K562 (cell line): ENCODE results near the gene VAC14. TPM values are rescaled to one million over a fixed set of nuclear protein-coding genes. Genes with fewer than 3 reads are reported as not detected.

ENCODE experiments used
- ATAC-seq: fragments of 200-7000 bp; cut with Tn5 transposase; 3 replicates; pipeline ENCODE4 v1.9.1; 2020; ENCODE audit warnings: moderate library complexity
- BruUV-seq: library from RNA; stranded (reverse); fragments of 400-500 nt; replicated peaks from 2 replicates; lab custom pipeline; 2021; lab: Mats Ljungman, UMichigan
- CTCF ChIA-PET: fragments of 300-600 bp; formaldehyde crosslinking; extraction: SDS; loops from one replicate; lab custom pipeline; 2021; ENCODE audit warnings: low intra/inter-chr PET ratio; lab: Yijun Ruan, JAX
- POLR2A ChIA-PET: fragments of 300-600, 350-650 bp; sonication (Branson Sonifier 250); formaldehyde crosslinking; extraction: SDS; loops from one replicate; lab custom pipeline; 2021; ENCODE audit warnings: antibody characterized with exemption, inconsistent platforms; lab: Yijun Ruan, JAX
- DNase-seq, 4 experiments: peaks; one replicate each; pipeline versions ENCODE4 v3.0.0 to v3.0.0-alpha.2; 2011 to 2018; ENCODE audit warnings: low spot score in 3 of 4, mixed read lengths in 3 of 4; ENCODE audit errors: extremely low read depth in 1 of 4
- FAIRE-seq: peaks from 2 replicates; lab custom pipeline; 2011; peaks lifted over from hg19 to GRCh38; lab: Jason Lieb, UNC
- H2AFZ ChIP-seq: 2 replicates; pipeline ENCODE4 v1.6.0; 2011; ENCODE audit warnings: low read depth, low read length, control low read depth, inconsistent platforms
- H3K27ac ChIP-seq: fragments of 200-600 bp; 3 replicates; pipeline ENCODE4 v1.8.0; 2011; ENCODE audit warnings: low read depth, mild to moderate bottlenecking, control low read depth, inconsistent platforms, low read length, moderate library complexity, mixed read lengths; ENCODE audit errors: extremely low read depth
- H3K27me3 ChIP-seq, 2 experiments: fragments of 300-600 bp in 1 of 2; 2 replicates in 1 of 2; 3 replicates in 1 of 2; pipeline versions ENCODE4 v1.6.0 to v1.8.0; 2011; ENCODE audit warnings: inconsistent platforms in 2 of 2, low read length in 2 of 2, mild to moderate bottlenecking in 1 of 2, mixed read lengths in 1 of 2, moderate library complexity in 1 of 2; ENCODE audit not compliant: control insufficient read depth in 2 of 2, insufficient read depth in 2 of 2
- H3K36me3 ChIP-seq: fragments of 300-600 bp; 3 replicates; pipeline ENCODE4 v1.8.0; 2011; ENCODE audit warnings: mild to moderate bottlenecking, low read length, inconsistent platforms; ENCODE audit not compliant: control insufficient read depth, insufficient read depth
- H3K4me1 ChIP-seq, 2 experiments: fragments of 200-600 bp in 1 of 2; replicated peaks in 1 of 2; 2 replicates in 1 of 2; 3 replicates in 1 of 2; pipeline versions ENCODE4 v1.5.1 to v1.8.0; 2011; ENCODE audit warnings: inconsistent platforms in 2 of 2, low read length in 2 of 2, mild to moderate bottlenecking in 1 of 2, mixed read lengths in 1 of 2, moderate library complexity in 1 of 2; ENCODE audit not compliant: control insufficient read depth in 2 of 2, insufficient read depth in 2 of 2
- H3K4me2 ChIP-seq: 2 replicates; pipeline ENCODE4 v1.6.1; 2011; ENCODE audit warnings: low read length, control low read depth, inconsistent platforms, mixed read lengths; ENCODE audit not compliant: insufficient read depth
- H3K4me3 ChIP-seq: fragments of 200-600 bp; sonication (generic), shearing (Covaris generic); 2 replicates; pipeline ENCODE4 v1.5.1; 2016; ENCODE audit warnings: control low read depth, inconsistent platforms
- H3K79me2 ChIP-seq: fragments of 200-600 bp; 3 replicates; pipeline ENCODE4 v1.8.0; 2011; ENCODE audit warnings: low read length, inconsistent platforms; ENCODE audit not compliant: control insufficient read depth, insufficient read depth
- H3K9ac ChIP-seq, 2 experiments: 2 replicates each; pipeline versions ENCODE4 v1.6.0 to v1.6.1; 2011; ENCODE audit warnings: low read depth in 2 of 2, low read length in 2 of 2, control low read depth in 1 of 2, inconsistent platforms in 1 of 2, mild to moderate bottlenecking in 1 of 2, mixed read lengths in 1 of 2; ENCODE audit not compliant: insufficient read depth in 1 of 2
- H3K9me1 ChIP-seq: one replicate; pipeline ENCODE4 v1.6.0; 2011; ENCODE audit warnings: inconsistent platforms, mild to moderate bottlenecking, low read length, moderate library complexity; ENCODE audit not compliant: control insufficient read depth, insufficient read depth
- H3K9me3 ChIP-seq: replicated peaks from 2 replicates; pipeline ENCODE4 v1.5.1; 2011; ENCODE audit warnings: low read depth, low read length, inconsistent platforms; ENCODE audit not compliant: control insufficient read depth, insufficient read depth
- H4K20me1 ChIP-seq: replicated peaks from 2 replicates; pipeline ENCODE4 v1.6.1; 2011; ENCODE audit warnings: low read length, inconsistent platforms, mixed read lengths; ENCODE audit not compliant: control insufficient read depth, insufficient read depth
- CSDE1 ChIP-seq, 2 experiments: fragments of 450-650 bp; IDR thresholded peaks; 2 replicates each; pipeline ENCODE4 v1.6.1; 2016; ENCODE audit warnings: mild to moderate bottlenecking in 1 of 2
- ID3 ChIP-seq, 2 experiments: fragments of 250-450 bp in 1 of 2; fragments of 450-650 bp in 1 of 2; sonication (Bioruptor Pico) in 1 of 2; IDR thresholded peaks; 2 replicates each; pipeline versions ENCODE4 v1.6.1 to v1.8.0; 2016 to 2021; ENCODE audit warnings: mild to moderate bottlenecking in 2 of 2, moderate library complexity in 2 of 2, missing compliant biosample characterization in 1 of 2, missing genetic modification characterization in 1 of 2
- KLF16 ChIP-seq: IDR thresholded peaks from 2 replicates; pipeline ENCODE4 v1.6.1; 2016; ENCODE audit warnings: antibody characterized with exemption
- ZNF239 ChIP-seq: fragments of 250-450 bp; sonication (Bioruptor Pico); IDR thresholded peaks from 2 replicates; pipeline ENCODE4 v1.4.0; 2020; ENCODE audit warnings: mild to moderate bottlenecking
- ZNF318 ChIP-seq, 2 experiments: fragments of 450-650 bp; IDR thresholded peaks; 2 replicates each; pipeline ENCODE4 v1.6.1; 2016; ENCODE audit warnings: mild to moderate bottlenecking in 2 of 2, borderline replicate concordance in 1 of 2, low read depth in 1 of 2, moderate library complexity in 1 of 2
- WGBS: fragments of 100-300 bp; shearing (Covaris generic); methylation state at CpG from one replicate; pipeline ENCODE4 v1.1.6; 2016; ENCODE audit warnings: low coverage, mixed read lengths; ENCODE audit not compliant: insufficient coverage; ENCODE audit errors: missing lambda C conversion rate; 5-methylcytosine and 5-hydroxymethylcytosine counted together
- in situ Hi-C: fragments of 300-500 bp; cut with MboI; formaldehyde crosslinking; loops from 4 replicates; pipeline ENCODE4 v1.15.0; 2018; ENCODE audit warnings: inconsistent platforms, mixed read lengths
- intact Hi-C: fragments of 100-400 bp; cut with micrococcal nuclease; formaldehyde crosslinking; loops from 2 replicates; pipeline ENCODE4 v1.14.2; 2022
- polyA plus RNA-seq, 8 experiments: library from polyadenylated mRNA; depleted of rRNA in 4 of 8; stranded (reverse) in 5 of 8; unstranded in 3 of 8; fragments of >200 nt; fragmentation: Nextera tagmentation in 2 of 8; fragmentation: Illumina TruSeq in 1 of 8; extraction: Ambion mirVana in 2 of 8; extraction: Trizol in 1 of 8; gene quantifications; 2 replicates each; pipeline versions ENCODE4 v1.2.1 to v1.2.3, GENCODE V29; 2011 to 2014; ENCODE audit warnings: inconsistent platforms in 1 of 8, missing spikeins in 1 of 8
- total RNA-seq, 7 experiments: library from RNA; depleted of rRNA in 6 of 7; stranded (reverse); fragments of >200 nt in 6 of 7; fragmentation: Illumina TruSeq in 2 of 7; extraction: Trizol in 2 of 7; gene quantifications; 2 replicates each; pipeline versions ENCODE4 v1.2.1 to v1.2.3, GENCODE V29; 2011 to 2021; ENCODE audit warnings: low replicate concordance in 1 of 7
- TF ChIP-seq, protein P1 (sequence below): fragments of 450-650 bp; formaldehyde crosslinking; IDR thresholded peaks from 2 replicates; pipeline ENCODE4 v1.4.0; 2022; ENCODE audit warnings: missing genetic modification characterization

Gene VAC14
- total and polyA plus RNA-seq, 9 of the 15 experiments (the other 6 are each of a cell fraction or from before 2014, with no cell fraction given): 1.3 to 41.6 (median 26.6) TPM

GRCh38 chr16:70793851-70794502 is 7.0 kb downstream of the VAC14 start:
- no peak overlapping the region for H3K4me3 ChIP-seq
- H3K9me3 ChIP-seq: no peaks in the 10 kb centered on the region
- no peak for TF ChIP-seq ZNF239 (CRISPR knock-in tag)
- TF ChIP-seq KLF16: no peak
- TF ChIP-seq ID3 (CRISPR knock-in tag; IDR thresholded peaks at IDR 0.05): no peak
- no peak for TF ChIP-seq ID3 (tag; IDR thresholded peaks at IDR 0.05)
- TF ChIP-seq CSDE1 (IDR thresholded peaks at IDR 0.05): no peak
- TF ChIP-seq, protein P1, sequence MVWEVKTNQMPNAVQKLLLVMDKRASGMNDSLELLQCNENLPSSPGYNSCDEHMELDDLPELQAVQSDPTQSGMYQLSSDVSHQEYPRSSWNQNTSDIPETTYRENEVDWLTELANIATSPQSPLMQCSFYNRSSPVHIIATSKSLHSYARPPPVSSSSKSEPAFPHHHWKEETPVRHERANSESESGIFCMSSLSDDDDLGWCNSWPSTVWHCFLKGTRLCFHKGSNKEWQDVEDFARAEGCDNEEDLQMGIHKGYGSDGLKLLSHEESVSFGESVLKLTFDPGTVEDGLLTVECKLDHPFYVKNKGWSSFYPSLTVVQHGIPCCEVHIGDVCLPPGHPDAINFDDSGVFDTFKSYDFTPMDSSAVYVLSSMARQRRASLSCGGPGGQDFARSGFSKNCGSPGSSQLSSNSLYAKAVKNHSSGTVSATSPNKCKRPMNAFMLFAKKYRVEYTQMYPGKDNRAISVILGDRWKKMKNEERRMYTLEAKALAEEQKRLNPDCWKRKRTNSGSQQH (CRISPR knock-in tag): no peak
- TF ChIP-seq ZNF318 (IDR thresholded peaks at IDR 0.05; ENCODE audit: borderline replicate concordance in 1 of 2, low read depth in 1 of 2): no peak
- TF ChIP-seq, all 486 proteins: peak for 0
- H3K4me1 ChIP-seq: peaks cover 0 to 4% of the 10 kb centered on the region in 2 experiments; a peak in 2 of 5 replicates
- no peak overlapping the region for H3K9ac ChIP-seq
- BruUV-seq: no TSS peak
- H3K36me3 ChIP-seq: peaks cover 18% of the 10 kb centered on the region; the same call in 2 of the 3 replicates
- POLR2A ChIA-PET: interaction anchor here (0.8 kb wide), 1 partner anchor 105 kb away, joined by 3 read pairs; no protein-coding TSS in a partner anchor
- peaks cover 41% of the 10 kb centered on the region for H3K79me2 ChIP-seq
- no peak overlapping the region for H3K4me2 ChIP-seq
- no peak overlapping the region for H3K27ac ChIP-seq
- 79% methylated on average over 8 of the region's 8 CpGs for WGBS
- intact Hi-C loops (no loop called here), in situ Hi-C loops (no loop called here)
- H4K20me1 ChIP-seq: peaks cover 28% of the 10 kb centered on the region
- H3K9me1 ChIP-seq: peaks cover 9% of the 10 kb centered on the region
- no peak overlapping the region for H2AFZ ChIP-seq
- ATAC-seq (no peak), FAIRE-seq (peak; percentile 32), DNase-seq (no peak)
- no peaks in the 10 kb centered on the region for H3K27me3 ChIP-seq
- CTCF ChIA-PET: no interaction called here
